ENCODE data around the gene QARS1. TPM values are rescaled to one million over a fixed set of nuclear protein-coding genes. Genes with fewer than 3 reads are reported as not detected.

Gene QARS1
- total and polyA plus RNA-seq, 2 of the 8 experiments (the other 6 are each of a cell fraction or from before 2014, with no cell fraction given): 353 to 581 TPM

GRCh38 chr3:49081429-49081828 lies 23.1 kb downstream of the QARS1 start:
- H3K23ac ChIP-seq (ENCODE audit: insufficient read length): no peak overlapping the region
- ChIA-PET POLR2A (ENCODE audit: partially characterized antibody) (interaction anchor here (1.1 to 3.6 kb wide), 3 partner anchors 12 to 55 kb away, joined by 3 to 31 read pairs (median 6); partner anchors contain the start of genes IMPDH2 and QRICH1), CTCF (ENCODE audit: partially characterized antibody) (interaction anchor here (1.1 to 3.0 kb wide), 2 partner anchors 60 to 396 kb away, joined by 3 to 11 read pairs; partner anchors contain the start of genes NCKIPSD and NDUFAF3)
- peaks cover 11 to 13% of the 10 kb centered on the region in 2 experiments for H4K20me1 ChIP-seq (replicated peaks in 1 of 2; ENCODE audit: control insufficient read depth in 1 of 2, insufficient read depth in 2 of 2, low read length in 2 of 2)
- no peak overlapping the region for H4K91ac ChIP-seq (replicated peaks; ENCODE audit: insufficient read length, low read length)
- H2BK12ac ChIP-seq (ENCODE audit: low read depth, low read length): no peak overlapping the region
- H3K27ac ChIP-seq (ENCODE audit: low read depth, low read length): no peak overlapping the region
- H2AK5ac ChIP-seq (ENCODE audit: low read depth, low read length): no peak overlapping the region
- no peak overlapping the region for H2BK15ac ChIP-seq (ENCODE audit: low read length)
- H3K4me3 ChIP-seq (ENCODE audit: extremely low read depth in 1 of 4, insufficient read depth in 2 of 4, low read depth in 3 of 4, low read length in 4 of 4): no peak overlapping the region
- WGBS, 2 experiments (ENCODE audit: extremely low coverage in 1 of 2, insufficient coverage in 1 of 2, insufficient read length in 1 of 2, insufficient replicate concordance in 2 of 2, low coverage in 1 of 2, low lambda C conversion rate in 2 of 2, missing lambda C conversion rate in 1 of 2): 82% methylated on average over 8 of the region's 8 CpGs; no CpG with 5 or more reads in 1 of the 2 experiments
- H2BK120ac ChIP-seq (replicated peaks; ENCODE audit: low read depth, low read length): no peak overlapping the region
- DNase-seq (ENCODE audit: low read depth in 1 of 2, low spot score in 2 of 2) (no peak), FAIRE-seq (no peak)
- peaks cover 5% of the 10 kb centered on the region for H3K79me1 ChIP-seq (ENCODE audit: low read depth, low read length)
- no peak overlapping the region for H3K4me2 ChIP-seq (ENCODE audit: insufficient read depth in 1 of 2, low read depth in 2 of 2, low read length in 2 of 2)
- no peak overlapping the region for H4K5ac ChIP-seq (ENCODE audit: insufficient read length, low read depth, low read length)
- no peak overlapping the region for H3K14ac ChIP-seq (ENCODE audit: insufficient read length)
- H3K4ac ChIP-seq (replicated peaks; ENCODE audit: insufficient read length, low read depth, low read length): no peak overlapping the region
- no peaks in the 10 kb centered on the region for H3K4me1 ChIP-seq (replicated peaks in 1 of 4; ENCODE audit: control insufficient read depth in 3 of 4, insufficient read depth in 4 of 4, low read length in 3 of 4)
- no peak overlapping the region for H2AFZ ChIP-seq (ENCODE audit: low read length)
- H3K36me3 ChIP-seq (ENCODE audit: control insufficient read depth in 2 of 4, insufficient read depth in 4 of 4, low read length in 3 of 4): peaks cover 5 to 23% (median 10%) of the 10 kb centered on the region in 4 experiments
- H3K23me2 ChIP-seq (ENCODE audit: low read depth, low read length): no peaks in the 10 kb centered on the region
- H3K27me3 ChIP-seq (replicated peaks in 1 of 4; ENCODE audit: control insufficient read depth in 3 of 4, extremely low read depth in 1 of 4, insufficient read depth in 3 of 4, low read length in 3 of 4): no peaks in the 10 kb centered on the region
- H4K8ac ChIP-seq (ENCODE audit: extremely low read depth, insufficient read depth, low read length): no peak overlapping the region
- H2BK5ac ChIP-seq (ENCODE audit: low read depth, low read length): no peak overlapping the region
- no peaks in the 10 kb centered on the region for H3K9me3 ChIP-seq (ENCODE audit: insufficient read depth in 2 of 2, low read depth in 1 of 2, low read length in 1 of 2)
- peaks cover 5 to 92% of the 10 kb centered on the region in 2 experiments for H3K79me2 ChIP-seq (ENCODE audit: control insufficient read depth in 1 of 2, insufficient read depth in 2 of 2, low read length in 2 of 2)
- H3K18ac ChIP-seq (ENCODE audit: extremely low read depth, low read length): no peak overlapping the region
- no peak overlapping the region for H3K56ac ChIP-seq (replicated peaks; ENCODE audit: insufficient read length, low read depth, low read length)
- H3K9ac ChIP-seq (replicated peaks in 1 of 4; ENCODE audit: extremely low read depth in 1 of 4, low read depth in 3 of 4, low read length in 3 of 4): no peak overlapping the region
- no peak overlapping the region for H2BK20ac ChIP-seq (ENCODE audit: low read length)
- TF ChIP-seq FOSL1 (IDR thresholded peaks at IDR 0.05; ENCODE audit: insufficient read depth, low read depth, low read length) (no peak), TBP (IDR thresholded peaks at IDR 0.05; ENCODE audit: low read depth, low read length) (no peak), GABPA (IDR thresholded peaks at IDR 0.05; ENCODE audit: borderline replicate concordance, insufficient read depth, low read length) (no peak)

Data from H1 (cell line).